GM12891 (cell line): ENCODE results near the gene MYOZ1.

Experiments
- PAX5 ChIP-seq: IDR thresholded peaks from 2 replicates; pipeline ENCODE4 v1.6.1; 2011; ENCODE audit warnings: low read length, moderate library complexity, mild to moderate bottlenecking; ENCODE audit not compliant: insufficient read depth, severe bottlenecking
- POLR2A ChIP-seq: IDR thresholded peaks from 2 replicates; pipeline ENCODE4 v1.6.1; 2011; ENCODE audit warnings: low read depth, low read length, control low read depth
- POLR2AphosphoS5 ChIP-seq: IDR thresholded peaks from 2 replicates; pipeline ENCODE4 v1.6.1; 2011; ENCODE audit warnings: low read depth, low read length, control low read depth
- SPI1 ChIP-seq: IDR thresholded peaks from 2 replicates; pipeline ENCODE4 v1.6.1; 2011; ENCODE audit warnings: low read depth, low read length, control low read depth
- TAF1 ChIP-seq: IDR thresholded peaks from 2 replicates; pipeline ENCODE4 v1.6.1; 2011; ENCODE audit warnings: low read depth, low read length, control low read depth

GRCh38 chr10:73644767-73645166 lies 3.5 kb upstream of the MYOZ1 start:
- TF ChIP-seq POLR2AphosphoS5 (no peak), POLR2A (no peak), TAF1 (no peak), PAX5 (no peak), SPI1 (no peak)
